ENCODE data around the gene A2M. TPM values are rescaled to one million over a fixed set of nuclear protein-coding genes. Genes with fewer than 3 reads are reported as not detected.

Gene A2M
- total RNA-seq, 3 donors from 2014 or later = 276 to 457 (median 281) TPM

DNA sequence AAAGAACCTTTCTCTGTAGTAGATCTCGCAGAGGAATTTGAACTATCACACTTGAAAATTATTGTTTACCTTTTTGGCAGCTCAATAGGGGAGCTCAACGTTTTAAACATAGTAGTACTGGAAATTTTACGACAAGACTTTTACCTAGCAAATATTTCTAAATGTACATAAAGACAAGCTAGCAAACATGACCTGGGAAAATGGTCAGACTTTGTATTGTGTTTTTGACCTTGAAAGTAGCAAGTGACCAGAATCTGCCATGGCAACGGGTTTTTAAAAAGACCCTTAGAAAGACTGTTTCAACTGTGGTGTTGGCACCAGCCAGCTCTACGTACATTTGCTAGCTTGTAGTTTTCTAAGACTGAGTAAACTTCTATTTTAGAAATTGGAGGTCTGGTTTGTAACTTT, 20.2 kb upstream of the A2M start:
- H3K36me3 ChIP-seq = no peaks in the 10 kb centered on the region
- H3K27ac ChIP-seq = no peak overlapping the region
- no peaks in the 10 kb centered on the region for H3K27me3 ChIP-seq
- H3K4me1 ChIP-seq = no peaks in the 10 kb centered on the region
- DNase-seq (ENCODE audit: low spot score in 2 of 2) = no peak
- TF ChIP-seq, protein P1, sequence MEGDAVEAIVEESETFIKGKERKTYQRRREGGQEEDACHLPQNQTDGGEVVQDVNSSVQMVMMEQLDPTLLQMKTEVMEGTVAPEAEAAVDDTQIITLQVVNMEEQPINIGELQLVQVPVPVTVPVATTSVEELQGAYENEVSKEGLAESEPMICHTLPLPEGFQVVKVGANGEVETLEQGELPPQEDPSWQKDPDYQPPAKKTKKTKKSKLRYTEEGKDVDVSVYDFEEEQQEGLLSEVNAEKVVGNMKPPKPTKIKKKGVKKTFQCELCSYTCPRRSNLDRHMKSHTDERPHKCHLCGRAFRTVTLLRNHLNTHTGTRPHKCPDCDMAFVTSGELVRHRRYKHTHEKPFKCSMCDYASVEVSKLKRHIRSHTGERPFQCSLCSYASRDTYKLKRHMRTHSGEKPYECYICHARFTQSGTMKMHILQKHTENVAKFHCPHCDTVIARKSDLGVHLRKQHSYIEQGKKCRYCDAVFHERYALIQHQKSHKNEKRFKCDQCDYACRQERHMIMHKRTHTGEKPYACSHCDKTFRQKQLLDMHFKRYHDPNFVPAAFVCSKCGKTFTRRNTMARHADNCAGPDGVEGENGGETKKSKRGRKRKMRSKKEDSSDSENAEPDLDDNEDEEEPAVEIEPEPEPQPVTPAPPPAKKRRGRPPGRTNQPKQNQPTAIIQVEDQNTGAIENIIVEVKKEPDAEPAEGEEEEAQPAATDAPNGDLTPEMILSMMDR (IDR thresholded peaks at IDR 0.05) = no peak
- TF ChIP-seq POLR2A (IDR thresholded peaks at IDR 0.05) = no peak
- no peak for TF ChIP-seq POLR2AphosphoS5 (IDR thresholded peaks at IDR 0.05)
- no peak overlapping the region for H3K4me3 ChIP-seq
- intact Hi-C loops (cut with DNase I; ENCODE audit: low total_unique reads) = no loop called here
- H3K9me3 ChIP-seq = no peaks in the 10 kb centered on the region

DNA sequence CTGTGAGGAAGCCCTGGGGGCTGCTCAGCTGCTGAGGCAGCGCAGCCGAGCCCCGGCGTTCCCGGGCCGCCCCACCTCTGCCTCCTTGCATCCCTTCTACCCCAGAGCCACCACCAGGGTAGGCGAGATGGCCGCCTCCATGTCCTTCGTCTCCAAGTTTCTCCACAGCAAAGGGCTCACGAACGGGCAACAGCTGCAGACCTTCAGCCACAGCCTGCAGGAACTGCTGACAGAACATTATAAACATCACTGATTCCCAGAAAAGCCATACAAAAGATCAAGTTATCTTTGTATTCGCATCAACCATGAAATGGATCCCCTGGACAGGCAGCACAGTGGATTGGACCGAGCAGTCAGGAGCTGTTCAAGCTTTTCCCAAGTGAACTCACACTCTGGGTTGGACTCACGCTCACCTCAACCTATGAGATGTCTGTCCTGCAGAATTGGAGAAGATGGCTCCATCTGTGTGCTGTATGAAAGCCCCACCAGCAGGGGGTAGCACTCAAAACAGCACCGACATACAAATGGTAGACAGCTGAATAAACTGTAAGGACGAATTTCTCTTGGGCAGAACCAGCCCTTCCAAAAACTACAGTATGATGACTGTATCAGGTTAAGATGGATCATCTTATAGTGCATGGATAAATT, 19.4 kb upstream of the A2M start:
- H3K27me3 ChIP-seq = no peaks in the 10 kb centered on the region
- H3K4me1 ChIP-seq = no peaks in the 10 kb centered on the region
- TF ChIP-seq, protein P1 (IDR thresholded peaks at IDR 0.05) = no peak
- TF ChIP-seq POLR2AphosphoS5 (IDR thresholded peaks at IDR 0.05) (no peak), POLR2A (IDR thresholded peaks at IDR 0.05) (no peak)
- H3K9me3 ChIP-seq = no peaks in the 10 kb centered on the region
- no peak for DNase-seq (ENCODE audit: low spot score in 2 of 2)
- no peak overlapping the region for H3K4me3 ChIP-seq
- H3K36me3 ChIP-seq = no peaks in the 10 kb centered on the region
- H3K27ac ChIP-seq = no peak overlapping the region
- intact Hi-C loops (cut with DNase I; ENCODE audit: low total_unique reads) = no loop called here

DNA sequence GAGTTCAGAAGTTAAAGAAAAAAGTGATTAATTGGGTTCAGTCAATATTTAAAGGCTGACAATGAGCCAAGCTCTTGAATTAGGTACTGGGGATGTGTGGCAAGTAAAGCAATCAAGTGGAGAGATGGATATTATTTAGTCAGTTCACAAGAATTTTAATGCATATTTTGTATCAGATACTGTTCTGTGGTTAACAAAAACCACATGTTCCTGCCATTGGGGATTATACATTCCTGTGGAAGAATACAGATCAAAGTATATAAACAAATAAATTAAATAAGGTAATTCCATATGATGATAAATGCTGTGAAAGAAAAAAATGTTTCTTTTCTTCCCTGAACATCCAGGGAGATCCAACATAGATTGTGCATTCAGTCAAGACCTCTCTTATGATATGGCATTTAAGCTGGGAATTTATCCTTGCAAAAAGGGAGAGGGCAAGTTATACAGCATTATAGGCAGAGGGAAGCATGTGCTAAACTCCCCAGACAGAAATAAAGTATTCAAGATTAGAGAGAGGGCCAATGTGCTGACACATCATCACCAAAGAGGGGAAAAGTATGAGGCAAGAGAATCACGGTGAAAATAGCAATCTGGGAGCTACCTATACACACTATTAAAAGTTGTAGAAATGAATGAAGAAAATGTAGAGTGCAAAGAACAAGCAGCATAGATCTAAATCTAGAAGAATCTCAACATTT, 17.6 kb upstream of the A2M start:
- intact Hi-C loops (cut with DNase I; ENCODE audit: low total_unique reads) = no loop called here
- DNase-seq (ENCODE audit: low spot score in 2 of 2) = no peak
- no peak overlapping the region for H3K4me3 ChIP-seq
- no peak overlapping the region for H3K27ac ChIP-seq
- H3K36me3 ChIP-seq = no peaks in the 10 kb centered on the region
- TF ChIP-seq, protein P1 (IDR thresholded peaks at IDR 0.05) = no peak
- TF ChIP-seq POLR2AphosphoS5 (IDR thresholded peaks at IDR 0.05) (no peak), POLR2A (IDR thresholded peaks at IDR 0.05) (no peak)
- no peaks in the 10 kb centered on the region for H3K4me1 ChIP-seq
- no peaks in the 10 kb centered on the region for H3K9me3 ChIP-seq
- no peaks in the 10 kb centered on the region for H3K27me3 ChIP-seq

DNA sequence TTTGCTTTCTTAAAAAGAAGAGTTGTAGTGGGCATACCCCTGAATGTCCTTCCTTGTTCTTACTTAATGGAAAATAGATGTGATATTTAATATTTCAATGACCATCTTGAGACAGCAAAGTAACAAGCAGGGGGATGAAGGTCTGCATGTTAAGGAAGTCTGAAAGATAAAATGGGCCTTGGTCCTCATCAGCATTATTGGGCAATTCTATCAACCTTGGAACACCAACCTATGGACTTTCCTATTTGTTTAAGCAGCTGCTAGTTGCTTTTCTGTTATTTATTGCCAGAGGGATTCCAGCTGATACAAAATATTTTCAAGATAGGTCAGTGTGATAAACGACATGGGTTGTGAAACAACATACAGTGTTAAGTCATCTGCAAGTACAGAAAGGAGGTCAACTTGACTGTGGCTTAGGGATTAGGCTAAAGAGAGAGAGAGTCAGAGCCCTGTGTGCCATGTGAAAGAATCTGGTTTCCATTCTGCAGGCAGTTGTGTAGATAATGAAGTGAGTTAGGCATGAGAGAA, 16.4 kb upstream of the A2M start:
- Histone ChIP-seq H3K9me3 (no peaks in the 10 kb centered on the region), H3K27me3 (no peaks in the 10 kb centered on the region), H3K36me3 (no peaks in the 10 kb centered on the region), H3K27ac (no peak overlapping the region), H3K4me1 (no peaks in the 10 kb centered on the region), H3K4me3 (no peak overlapping the region)
- intact Hi-C loops (cut with DNase I; ENCODE audit: low total_unique reads) = no loop called here
- TF ChIP-seq, protein P1 (IDR thresholded peaks at IDR 0.05) = no peak
- TF ChIP-seq POLR2AphosphoS5 (IDR thresholded peaks at IDR 0.05) = no peak
- TF ChIP-seq POLR2A (IDR thresholded peaks at IDR 0.05) = no peak
- DNase-seq (ENCODE audit: low spot score in 2 of 2) = no peak

DNA sequence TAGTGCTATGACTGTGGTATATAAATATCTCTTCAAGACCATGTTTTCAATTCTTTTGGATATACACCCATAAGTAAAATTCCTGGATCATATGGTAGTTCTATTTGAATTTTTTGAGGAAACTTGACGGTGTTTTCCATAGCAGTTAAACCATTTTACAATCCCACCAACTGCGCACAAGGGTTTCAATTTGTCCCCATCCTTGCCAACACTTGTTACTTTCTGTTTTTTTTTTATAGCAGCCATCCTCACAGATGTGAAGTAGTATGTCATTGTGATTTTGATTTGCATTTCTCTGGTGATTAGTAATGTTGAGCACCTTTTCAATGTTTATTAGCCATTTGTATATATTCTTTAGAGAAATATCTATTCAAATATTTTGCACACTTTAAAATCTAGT, 14.5 kb upstream of the A2M start:
- H3K27me3 ChIP-seq = no peaks in the 10 kb centered on the region
- TF ChIP-seq POLR2AphosphoS5 (IDR thresholded peaks at IDR 0.05) = no peak
- TF ChIP-seq, protein P1 (IDR thresholded peaks at IDR 0.05) = no peak
- TF ChIP-seq POLR2A (IDR thresholded peaks at IDR 0.05) = no peak
- H3K9me3 ChIP-seq = no peaks in the 10 kb centered on the region
- H3K4me1 ChIP-seq = no peaks in the 10 kb centered on the region
- no peak overlapping the region for H3K27ac ChIP-seq
- DNase-seq (ENCODE audit: low spot score in 2 of 2) = no peak
- no peaks in the 10 kb centered on the region for H3K36me3 ChIP-seq
- intact Hi-C loops (cut with DNase I; ENCODE audit: low total_unique reads) = no loop called here
- H3K4me3 ChIP-seq = no peak overlapping the region
